Measurements from ENCODE around the gene SMIM35.
"Not testable (repeated sequence)": the region's sequence is repeated elsewhere in the genome, so short reads cannot be mapped to it uniquely, and the experiment has no call there.

The SMIM35 gene

DNA sequence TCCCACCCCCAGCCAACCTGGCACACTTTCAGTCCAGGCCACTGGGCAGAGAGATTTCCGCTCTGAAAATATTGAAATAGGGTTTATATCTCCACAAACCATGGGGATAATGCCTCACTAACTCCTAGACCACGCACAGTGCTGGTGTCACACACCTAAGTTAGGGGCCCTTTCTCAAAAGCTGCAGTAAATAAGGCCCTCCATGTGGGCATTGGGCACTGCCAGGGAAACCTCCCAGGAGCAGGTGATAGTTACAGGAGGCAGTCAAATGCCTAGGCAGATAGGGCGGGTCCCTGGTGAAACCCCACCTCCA, 103.6 kb downstream of the SMIM35 start:
- DNase-seq (ENCODE audit: low spot score) = no peak

DNA sequence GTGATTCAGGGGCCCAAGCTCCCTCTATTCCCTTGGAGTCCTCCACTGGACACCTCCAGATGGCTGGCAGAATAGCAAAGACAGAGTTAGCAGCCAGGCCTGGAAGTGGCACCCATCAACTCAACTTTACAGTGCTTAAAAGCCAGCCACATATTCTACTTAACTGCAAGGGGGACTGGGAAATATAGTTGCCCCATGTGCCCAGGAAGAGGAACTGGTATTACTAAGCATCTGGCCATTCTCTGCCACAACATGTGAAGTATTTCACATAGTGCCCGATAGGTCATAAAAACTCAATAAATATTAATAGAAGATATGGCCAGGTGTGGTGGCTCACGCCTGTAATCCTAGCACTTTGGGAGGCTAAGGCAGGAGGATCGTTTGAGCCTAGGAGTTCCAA, 106.0 kb downstream of the SMIM35 start:
- no peak for DNase-seq (ENCODE audit: low spot score)

DNA sequence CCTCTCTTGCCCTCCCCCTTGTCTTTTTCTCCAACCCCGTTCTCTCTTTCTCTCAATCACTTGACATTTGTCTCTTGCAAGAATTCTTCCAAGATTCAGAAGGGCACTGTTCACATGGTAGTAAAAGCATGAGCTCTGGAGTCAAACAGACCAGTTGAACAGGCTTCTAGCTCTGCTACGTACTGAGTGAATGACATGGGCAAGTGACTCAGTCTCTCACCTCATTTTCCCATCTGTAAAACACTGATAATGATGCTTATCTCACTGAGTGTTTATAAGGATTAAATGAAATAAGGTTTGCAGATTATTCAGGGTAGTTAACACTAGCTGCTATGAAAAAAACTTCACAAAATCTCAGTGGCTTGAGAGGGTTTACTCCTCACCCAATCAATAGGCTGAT, 106.5 kb downstream of the SMIM35 start:
- no peak for DNase-seq (ENCODE audit: low spot score)

DNA sequence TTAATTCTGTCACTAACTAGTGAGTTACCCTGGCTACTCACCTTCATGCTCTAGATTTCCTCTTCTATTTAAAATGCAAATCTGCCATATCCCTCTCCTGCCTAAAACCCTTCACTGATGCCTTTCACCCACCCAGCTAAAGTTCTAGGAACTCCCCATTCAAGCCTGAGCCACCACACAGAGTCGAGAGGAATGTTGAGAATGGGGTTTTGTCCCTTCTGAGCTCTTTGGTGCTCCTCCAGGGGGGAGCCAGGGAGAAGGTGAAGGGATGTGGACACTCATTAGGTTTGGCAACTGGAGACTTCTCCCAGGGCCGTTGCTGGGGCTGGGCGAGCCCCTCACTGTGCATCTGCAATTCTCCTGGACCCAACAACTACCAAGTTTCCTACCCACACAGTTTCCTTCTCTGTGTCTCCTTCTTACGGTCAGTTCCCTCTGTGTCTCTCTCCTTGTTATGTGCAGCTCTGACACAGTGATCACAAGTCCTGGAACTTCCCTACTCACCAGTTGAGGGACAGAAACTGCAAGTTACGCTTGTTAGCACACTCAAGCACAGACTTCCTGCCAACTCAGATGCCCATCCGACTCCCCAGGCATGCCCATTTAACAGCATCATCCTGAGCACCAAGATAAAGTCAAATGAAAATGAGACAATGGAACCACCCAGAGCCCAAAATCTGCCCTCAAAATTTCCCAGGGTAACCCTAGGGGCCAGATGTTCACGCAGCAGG, 107.1 kb downstream of the SMIM35 start:
- DNase-seq (ENCODE audit: low spot score) = no peak

GRCh38 chr11:117978991-117979390, 107.8 kb downstream of the SMIM35 start:
- no peak for DNase-seq (ENCODE audit: low spot score)

GRCh38 chr11:117978291-117978910, 108.4 kb downstream of the SMIM35 start:
- DNase-seq (ENCODE audit: low spot score) = not testable (repeated sequence)

DNA sequence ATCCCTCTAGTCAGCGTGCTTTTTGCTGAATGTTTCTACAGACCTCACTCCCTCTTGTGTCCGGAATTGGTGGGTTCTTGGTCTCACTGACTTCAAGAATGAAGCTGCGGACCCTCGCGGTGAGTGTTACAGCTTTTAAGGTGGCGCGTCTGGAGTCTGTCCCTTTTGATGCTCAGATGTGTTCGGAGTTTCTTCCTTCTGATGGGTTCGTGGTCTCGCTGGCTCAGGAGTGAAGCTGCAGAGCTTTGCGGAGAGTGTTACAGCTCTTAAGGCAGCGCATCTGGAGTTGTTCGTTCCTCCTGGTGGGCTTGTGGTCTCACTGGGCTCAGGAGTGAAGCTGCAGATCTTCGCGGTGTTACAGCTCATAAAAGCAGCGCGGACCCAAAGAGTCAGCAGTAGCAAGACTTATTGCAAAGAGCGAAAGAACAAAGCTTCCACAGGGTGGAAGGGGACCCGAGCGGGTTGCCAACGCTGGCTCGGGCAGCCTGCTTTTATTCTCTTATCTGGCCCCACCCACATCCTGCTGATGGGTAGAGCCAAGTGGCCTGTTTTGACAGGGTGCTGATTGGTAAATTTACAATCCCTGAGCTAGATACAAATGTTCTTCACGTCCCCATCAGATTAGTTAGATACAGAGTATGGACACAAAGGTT, 109.0 kb downstream of the SMIM35 start:
- DNase-seq (ENCODE audit: low spot score) = not testable (repeated sequence)

DNA sequence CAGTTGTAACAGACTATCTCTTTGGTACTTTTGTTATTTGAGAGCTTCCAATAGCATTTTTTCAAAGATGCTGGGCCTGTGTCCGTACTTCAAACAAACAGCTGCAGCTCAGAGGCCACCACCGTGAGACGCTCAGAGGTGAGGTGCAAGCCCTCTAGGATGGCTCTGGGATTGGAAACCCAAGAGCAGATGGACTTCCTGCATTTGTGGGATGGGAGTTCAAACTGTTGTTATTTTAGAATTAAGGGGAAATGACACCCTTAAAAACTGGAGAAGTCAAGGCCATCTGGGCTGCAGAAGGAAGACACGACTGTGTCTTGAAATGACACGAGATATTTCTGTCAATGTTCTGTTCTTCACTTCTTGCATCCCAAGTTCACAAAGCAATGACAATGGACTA, 109.7 kb downstream of the SMIM35 start:
- DNase-seq (ENCODE audit: low spot score) = no peak

DNA sequence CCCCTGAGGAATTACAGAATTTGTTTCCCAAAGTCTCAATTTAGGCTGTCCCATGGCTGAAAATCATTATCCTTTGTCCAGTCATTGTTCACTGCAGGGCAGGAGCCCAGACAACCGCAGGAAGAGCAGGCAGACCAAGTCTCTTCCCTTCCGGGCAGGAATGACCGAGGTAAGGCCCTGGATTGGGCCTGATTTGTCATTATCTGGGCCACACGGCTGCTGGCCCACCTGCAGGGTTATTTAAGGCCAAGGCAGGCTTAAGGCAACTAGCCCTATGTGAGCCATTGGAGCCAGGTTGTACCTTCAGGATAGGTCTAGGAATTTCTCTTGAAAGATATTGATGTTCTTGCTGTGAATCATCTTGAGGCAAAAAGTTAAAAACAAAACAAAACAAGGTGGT, 110.3 kb downstream of the SMIM35 start:
- no peak for DNase-seq (ENCODE audit: low spot score)

- DNase-seq (ENCODE audit: low spot score) = no peak
Observed at GRCh38 chr11:117973503-117973860, 113.3 kb downstream of the SMIM35 start.

GRCh38 chr11:117972629-117973502, 113.9 kb downstream of the SMIM35 start:
- DNase-seq (ENCODE audit: low spot score) = no peak

DNA sequence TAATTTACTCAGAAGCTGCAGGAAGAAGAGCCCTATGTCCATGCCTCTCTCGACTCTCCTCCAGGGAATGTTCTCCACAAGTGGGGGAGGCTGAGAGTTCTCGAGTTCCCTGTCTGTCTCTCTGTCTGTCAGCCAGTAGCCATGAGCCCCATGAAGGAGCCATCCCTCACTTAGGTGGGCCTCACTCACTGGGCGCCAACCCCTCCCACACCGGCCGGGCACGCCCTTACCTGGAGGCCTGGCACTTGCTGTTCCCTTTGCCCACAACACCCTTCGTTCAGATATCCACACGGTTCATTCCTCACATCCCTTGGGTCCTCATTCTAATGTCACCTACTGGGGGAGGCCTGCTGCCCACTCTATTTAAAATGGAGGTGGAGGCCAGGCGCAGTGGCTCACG, 114.7 kb downstream of the SMIM35 start:
- no peak for DNase-seq (ENCODE audit: low spot score)

DNA sequence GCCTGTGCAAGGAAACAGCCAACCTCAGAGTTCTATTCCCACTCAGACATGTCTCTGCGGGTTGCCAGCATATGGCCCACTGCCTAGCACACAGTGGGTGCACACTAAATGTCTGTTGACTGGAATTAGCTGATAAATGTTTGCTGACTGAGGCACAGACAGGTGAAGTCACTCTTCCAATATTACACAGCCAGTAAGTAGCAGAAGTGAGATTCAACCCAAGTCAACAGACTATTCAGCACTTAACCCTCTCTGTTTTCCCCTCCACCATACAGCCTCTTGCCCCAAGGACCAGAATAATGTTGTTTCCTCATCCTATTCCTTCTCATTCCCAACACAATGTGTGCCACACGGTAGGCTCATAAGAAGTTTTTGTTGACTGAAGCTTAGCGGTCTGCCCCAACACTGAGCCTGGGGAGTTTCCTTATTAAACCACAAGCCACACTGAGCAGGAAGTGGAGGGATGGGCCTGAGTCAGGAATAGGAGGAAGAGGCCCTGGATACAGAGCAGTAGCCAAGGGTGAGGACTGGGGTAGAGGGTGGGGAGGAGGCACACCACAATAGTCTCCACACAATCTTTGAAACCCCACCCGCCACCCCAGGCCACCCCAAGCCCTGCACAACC, 116.3 kb downstream of the SMIM35 start:
- DNase-seq (ENCODE audit: low spot score) = no peak

DNA sequence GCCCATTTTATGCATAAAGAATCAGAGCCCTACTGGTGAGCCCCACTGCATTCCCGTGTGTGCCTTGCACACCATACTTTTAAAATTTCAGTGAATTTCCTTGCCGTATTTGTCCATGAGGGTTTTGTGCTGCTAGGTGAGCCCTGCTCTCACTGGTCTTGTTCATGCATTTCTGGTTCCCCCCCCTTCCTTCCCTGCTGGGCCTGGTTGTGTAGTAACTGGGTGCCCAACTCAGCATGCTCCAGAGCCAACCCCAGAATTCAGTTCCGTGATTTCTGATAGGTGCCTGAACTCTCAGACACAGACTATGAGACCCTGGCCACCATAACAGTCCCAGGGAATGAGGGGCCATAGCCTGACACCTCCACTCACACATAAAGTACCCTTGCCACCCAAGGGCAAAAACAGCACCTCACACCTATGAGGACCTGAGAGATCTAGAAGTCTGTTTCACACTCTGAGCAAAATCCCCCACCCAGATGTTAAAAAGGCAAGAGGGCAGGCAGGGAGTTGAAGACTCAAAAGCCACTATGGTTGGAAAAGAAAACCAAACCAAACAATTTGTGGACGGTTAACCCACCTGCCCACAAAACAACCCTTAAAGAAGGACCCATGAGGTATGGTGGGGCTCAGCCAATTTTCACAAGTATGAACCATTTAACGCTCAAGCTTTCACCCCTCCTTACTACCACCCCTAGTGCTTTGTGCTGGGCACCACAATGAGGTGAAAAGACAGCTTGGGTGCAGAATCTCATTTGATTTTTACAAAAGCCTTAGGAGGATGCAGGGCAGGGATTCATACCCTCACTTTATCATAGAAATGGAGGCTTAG, 117.4 kb downstream of the SMIM35 start:
- DNase-seq (ENCODE audit: low spot score) = no peak

GRCh38 chr11:117966908-117967307, 119.9 kb downstream of the SMIM35 start:
- no peak for DNase-seq (ENCODE audit: low spot score)

- DNase-seq (ENCODE audit: low spot score) = no peak
Observed at GRCh38 chr11:117962826-117963225, 123.9 kb downstream of the SMIM35 start.

DNA sequence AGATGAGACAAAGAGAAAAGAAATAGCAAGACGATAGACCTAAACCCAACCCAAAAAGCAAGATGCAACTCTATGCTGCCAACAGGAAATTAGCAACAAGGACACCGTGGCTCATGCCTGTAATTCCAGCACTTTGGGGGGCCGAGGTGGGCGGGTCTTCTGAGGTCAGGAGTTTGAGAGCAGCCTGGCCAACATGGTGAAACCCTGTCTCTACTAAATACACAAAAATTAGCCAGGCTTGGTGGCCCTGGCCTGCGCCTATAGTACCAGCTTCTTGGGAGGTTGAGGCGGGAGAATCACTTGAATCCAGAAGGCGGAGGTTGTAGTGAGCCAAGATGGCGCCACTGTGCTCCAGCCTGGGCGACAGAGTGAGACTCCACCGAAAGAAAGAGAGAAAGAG, 124.9 kb downstream of the SMIM35 start:
- DNase-seq (ENCODE audit: low spot score) = no peak

- DNase-seq (ENCODE audit: low spot score) = no peak
Observed at GRCh38 chr11:117960406-117960805, 126.4 kb downstream of the SMIM35 start.

DNA sequence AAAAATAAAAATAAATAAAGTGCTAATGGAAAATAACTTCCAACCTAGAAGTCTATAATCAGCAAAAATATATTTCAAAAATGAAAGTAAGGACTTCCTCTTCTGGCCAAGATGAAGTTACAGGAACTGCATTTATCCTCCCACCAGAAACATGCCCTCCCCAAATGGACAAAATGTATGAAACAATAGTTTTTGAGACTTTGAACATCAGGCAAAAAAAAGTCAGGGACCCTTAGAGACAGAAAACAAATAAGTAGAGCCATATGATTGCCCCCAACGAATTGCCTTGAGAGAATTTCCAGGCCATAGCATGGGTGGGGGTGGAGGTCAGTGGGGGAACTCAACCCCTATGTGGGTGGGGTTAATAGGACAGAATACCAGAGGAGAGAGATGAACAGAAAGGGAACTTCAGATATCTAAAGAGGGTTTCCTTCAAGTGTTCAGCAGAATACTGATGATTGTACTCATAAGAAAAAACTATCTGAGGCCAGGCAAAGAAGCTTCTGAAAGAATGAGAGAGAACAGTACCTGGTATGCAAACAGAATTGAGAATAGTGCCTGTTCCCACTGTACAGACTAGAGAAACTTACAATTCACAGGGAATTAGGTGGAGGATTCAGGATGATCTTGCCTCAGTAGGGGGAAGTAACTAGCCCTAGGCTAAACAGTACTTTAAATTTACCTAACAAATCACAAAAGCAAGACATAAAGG, 127.2 kb downstream of the SMIM35 start:
- peak; percentile 39 for DNase-seq (ENCODE audit: low spot score)

DNA sequence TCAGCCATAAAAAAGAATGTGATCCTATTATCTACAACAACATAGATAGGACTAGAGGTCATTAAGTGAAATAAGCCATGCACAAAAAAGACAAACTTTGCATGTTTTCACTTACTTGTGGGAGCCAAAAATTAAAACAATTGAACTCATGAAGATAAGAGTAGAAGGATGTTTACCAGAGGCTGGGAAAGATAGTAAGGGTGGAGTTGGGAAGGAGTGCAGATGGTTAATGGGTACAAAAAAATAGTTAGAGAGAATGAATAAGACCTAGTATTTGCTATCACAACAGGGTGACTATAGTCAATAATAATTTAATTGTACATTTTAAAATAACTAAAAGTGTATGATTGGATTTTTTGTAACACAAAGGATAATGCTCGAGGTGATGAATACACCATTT, 127.8 kb downstream of the SMIM35 start:
- DNase-seq (ENCODE audit: low spot score) = no peak

Data from NAMALWA (cell line).